HG03571 (cell line): ENCODE results near the gene SSBP1.
"Not testable (repeated sequence)": the region's sequence is repeated elsewhere in the genome, so short reads cannot be mapped to it uniquely, and the experiment has no call there.

Source experiments
- ATAC-seq: cut with Tn5 transposase; IDR thresholded peaks from one replicate; pipeline ENCODE4 v1.9.1; 2021; ENCODE audit not compliant: unreplicated experiment

SSBP1 gene

DNA sequence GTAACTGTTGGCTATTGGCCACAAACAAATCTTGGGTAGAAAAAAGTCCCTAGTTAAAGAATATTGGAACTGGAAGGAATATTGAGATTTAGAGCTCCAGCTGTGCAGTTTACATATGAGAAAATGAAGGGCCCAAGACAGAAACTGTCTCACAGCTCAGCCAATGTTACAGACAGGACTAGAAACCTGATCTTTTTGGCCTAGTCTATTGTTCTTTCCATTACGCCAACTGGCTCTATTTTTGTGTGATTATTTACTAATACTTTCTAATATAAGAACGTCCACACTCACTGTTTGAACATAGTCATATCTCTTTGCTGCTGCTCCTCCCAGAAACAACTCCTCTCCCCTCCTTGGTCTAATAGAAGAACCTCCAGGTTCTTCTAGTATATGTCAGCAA, 28.8 kb upstream of the SSBP1 start:
- no peak for ATAC-seq

GRCh38 chr7:141709749-141710148, 28.4 kb upstream of the SSBP1 start:
- ATAC-seq, result no peak

GRCh38 chr7:141710301-141710700, 27.9 kb upstream of the SSBP1 start:
- ATAC-seq, result no peak

- no peak for ATAC-seq
Observed at GRCh38 chr7:141712603-141713255, 25.4 kb upstream of the SSBP1 start.

DNA sequence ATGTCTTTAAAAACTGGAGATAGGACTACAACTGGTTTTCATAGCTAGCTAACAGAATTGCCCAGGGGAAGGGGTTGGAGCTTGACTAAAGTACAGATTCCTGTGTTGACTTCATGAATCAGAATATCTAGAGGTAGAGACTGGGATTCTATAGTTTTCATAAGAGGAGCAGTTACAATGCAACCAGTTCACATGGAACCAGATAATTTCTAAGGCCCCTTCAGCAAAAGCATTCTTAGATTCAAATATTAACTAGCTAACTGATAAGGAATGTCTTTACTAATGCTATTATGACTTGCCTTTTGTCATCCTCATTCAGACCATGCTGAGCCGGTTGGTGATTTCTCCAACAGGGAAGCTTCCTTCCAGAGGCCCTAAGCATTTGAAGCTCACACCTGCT, 24.3 kb upstream of the SSBP1 start:
- ATAC-seq, result no peak

GRCh38 chr7:141714571-141714970, 23.6 kb upstream of the SSBP1 start:
- ATAC-seq, result no peak

GRCh38 chr7:141715018-141715417, 23.1 kb upstream of the SSBP1 start:
- no peak for ATAC-seq

DNA sequence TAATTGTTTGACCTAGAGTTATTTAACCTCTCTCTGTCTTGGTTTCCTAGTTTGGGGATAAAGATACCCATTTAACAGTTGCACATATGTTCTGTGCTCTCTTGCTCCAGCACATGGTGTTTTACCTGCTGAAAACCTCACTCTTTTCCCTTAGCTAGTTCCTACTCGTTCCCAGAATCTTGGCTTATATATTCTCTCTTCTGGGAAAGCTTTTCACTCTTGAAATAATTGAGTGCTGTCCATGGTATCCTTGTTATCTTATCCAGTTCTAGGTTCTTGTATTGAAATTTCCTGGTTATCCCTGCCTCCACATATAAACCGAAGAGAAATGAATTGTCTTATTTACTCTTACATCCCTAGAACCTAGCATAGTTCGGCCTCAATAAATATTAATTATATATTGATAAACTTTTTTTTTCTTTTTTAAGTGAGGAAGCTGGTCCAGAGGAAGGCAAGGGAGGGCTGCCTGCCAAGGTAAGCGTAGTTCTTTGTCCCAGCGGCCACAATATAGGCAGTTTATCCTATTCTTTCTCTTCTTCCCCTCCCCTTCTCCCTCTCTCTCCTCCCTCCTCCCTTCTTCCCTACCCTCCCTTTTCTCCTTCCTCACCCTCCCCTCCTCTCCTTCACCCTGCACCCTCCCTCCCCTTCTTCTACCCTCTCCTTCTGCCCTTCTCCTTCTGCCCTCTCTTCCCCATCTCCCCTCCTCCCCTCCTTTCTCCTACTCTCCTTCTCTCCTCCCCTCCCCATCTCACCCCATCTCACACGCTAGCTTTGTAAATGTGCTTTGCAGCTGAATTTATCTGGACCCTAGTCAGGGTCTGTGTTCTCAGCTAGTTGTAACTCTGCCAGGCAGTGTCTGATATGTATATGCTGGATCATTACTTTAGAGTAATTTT, 22.1 kb upstream of the SSBP1 start:
- no peak for ATAC-seq

GRCh38 chr7:141717450-141717849, 20.7 kb upstream of the SSBP1 start:
- ATAC-seq, result no peak

GRCh38 chr7:141722529-141722928, 15.6 kb upstream of the SSBP1 start:
- ATAC-seq, result peak; percentile 84

- no peak for ATAC-seq
Observed at GRCh38 chr7:141729020-141729419, 9.1 kb upstream of the SSBP1 start.

DNA sequence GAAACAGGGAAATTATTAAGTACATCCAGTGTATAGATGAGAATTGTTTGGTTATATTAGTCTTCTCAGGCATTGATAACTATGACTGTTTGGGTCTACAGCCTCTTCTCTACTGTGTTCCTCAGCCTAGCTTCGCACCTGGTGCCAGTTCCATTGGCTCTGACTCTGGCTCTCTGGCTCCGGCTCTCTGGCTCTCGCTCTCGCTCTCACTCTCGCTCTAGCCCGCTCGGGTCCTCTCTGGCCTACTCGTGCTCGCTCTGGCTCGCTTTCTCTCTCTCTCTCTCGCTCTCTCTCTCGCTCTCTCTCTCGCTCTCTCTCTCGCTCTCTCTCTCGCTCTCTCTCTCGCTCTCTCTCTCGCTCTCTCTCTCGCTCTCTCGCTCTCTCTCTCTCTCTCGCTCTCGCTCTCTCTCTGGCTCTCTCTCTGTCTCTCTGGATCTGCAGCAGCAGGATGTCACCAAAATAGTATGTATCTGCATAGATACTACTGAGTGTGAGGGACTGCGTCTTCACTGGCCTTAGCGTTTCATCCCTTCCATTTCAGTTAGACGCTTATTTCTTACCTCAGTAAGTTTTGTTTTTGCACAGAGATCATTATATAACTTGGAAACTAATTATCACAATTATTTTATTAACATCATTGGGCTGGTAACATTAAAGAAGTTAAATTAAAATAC, 6.5 kb upstream of the SSBP1 start:
- no peak for ATAC-seq

- ATAC-seq, result no peak
Observed at GRCh38 chr7:141737118-141737835, 881 bp upstream of the SSBP1 start.

DNA sequence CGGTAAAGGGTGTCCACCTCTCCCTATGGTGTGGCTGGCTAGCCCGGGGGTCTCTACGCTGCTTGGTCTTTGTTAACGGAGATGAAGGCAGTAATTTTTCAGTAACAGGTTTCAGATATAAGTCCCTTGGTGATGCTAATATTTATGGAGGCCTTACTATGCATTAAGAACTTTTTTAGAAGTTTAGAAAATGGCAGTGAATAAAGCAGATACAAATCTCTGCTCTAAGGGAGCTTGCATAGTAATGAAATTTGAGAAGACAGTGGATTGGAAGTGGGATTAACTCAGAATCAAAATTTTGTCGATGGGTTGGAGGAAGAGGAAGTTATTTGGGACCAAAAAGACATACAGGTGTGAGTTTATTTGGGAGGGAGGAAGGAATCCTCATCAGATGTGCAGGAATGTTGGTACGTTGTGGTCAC, 445 bp downstream of the SSBP1 start:
- ATAC-seq, result no peak

DNA sequence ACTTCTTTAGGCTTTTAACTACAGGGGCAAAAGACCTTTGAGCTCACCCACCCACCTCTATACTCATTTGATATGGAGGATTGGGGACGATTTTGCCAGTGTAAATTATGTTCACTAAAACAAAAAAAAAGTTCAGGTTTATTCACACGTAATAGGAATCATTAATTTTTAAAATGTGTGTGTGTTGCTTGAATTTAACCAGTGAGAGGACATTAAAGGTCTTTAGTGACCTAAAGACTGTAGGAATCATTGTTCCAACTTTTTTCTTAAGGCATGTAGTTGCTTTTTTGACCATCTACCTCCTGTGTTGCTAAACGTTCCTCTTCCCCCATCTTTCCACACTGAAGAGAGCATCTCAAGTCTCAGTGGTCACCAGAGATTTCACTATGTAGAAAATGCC, 1.1 kb downstream of the SSBP1 start:
- no peak for ATAC-seq

GRCh38 chr7:141742229-141742628, 4.1 kb downstream of the SSBP1 start:
- ATAC-seq, result no peak

DNA sequence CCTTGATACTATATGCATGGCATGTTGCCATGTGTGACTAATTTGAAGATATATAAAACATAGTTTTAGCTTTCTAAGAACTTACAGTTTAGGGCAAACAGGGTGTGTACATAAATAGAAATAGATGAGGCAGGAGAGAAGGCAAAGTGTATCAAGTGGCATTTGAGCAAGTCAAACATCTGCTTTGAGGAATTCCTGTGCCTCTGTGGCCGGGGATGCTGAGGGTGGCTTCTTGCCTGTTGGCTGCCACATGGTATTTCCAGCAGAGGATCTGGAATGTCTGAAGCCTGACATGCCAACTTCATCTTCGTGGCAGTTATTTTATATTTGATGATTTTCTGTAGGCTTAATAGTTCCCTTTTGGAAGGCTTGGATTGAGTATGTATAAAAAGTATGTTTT, 6.0 kb downstream of the SSBP1 start:
- no peak for ATAC-seq

DNA sequence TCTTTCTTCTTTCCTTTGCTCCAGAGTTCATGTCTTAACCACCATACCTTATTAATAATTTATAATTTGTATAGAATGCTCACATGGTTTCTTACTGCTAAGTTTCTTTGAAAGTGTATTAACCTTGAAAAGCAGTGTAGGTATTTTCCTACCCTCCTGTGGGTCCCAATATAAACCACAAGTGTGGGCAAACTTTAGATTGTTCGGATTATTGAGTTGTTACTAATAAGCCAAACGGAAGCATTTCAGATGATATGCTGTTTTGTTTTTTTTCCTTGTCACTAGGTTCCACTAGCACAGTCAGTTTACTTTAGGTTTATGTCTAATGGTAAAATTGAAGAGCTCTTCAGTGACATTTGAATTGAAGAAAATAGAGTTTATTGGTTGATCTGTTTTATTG, 10.2 kb downstream of the SSBP1 start:
- ATAC-seq, result no peak

DNA sequence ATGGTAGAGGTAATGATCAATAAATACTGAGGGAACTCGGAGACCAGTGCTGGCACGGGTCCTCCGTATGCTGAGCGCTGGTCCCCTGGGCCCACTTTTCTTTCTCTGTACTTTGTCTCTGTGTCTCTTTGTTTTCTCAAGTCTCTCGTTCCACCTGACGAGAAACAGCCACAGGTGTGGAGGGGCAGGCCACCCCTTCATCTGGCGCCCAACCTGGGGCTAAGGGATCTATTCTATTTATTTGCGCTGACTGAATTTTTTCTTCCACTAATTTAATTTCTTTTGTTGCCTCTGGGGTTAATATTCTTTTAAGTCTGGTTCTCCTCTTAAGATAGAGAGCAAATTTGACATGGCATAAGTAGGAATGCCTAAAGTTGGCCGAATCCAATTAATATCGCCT, 13.7 kb downstream of the SSBP1 start:
- not testable (repeated sequence) for ATAC-seq

- no peak for ATAC-seq
Observed at GRCh38 chr7:141752634-141753033, 14.5 kb downstream of the SSBP1 start.

DNA sequence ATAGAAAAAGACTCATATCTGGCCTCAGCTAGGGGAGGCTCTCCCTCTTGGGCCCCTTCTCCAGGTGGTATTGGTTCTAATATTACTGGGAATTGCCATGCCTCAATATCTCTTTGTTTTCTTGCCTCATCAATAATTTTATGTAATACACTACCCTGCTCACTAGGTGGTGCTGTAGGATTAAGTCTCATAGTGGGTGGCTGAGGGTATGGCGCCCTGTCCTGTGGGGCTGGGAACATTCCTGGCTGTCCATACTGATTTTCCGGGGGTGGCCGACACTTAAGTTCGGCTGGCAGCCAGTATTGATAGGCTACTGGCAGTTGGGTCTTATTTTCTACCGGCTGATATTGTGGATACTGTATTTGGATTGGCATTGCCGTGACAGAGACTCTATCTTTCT, 16.8 kb downstream of the SSBP1 start:
- ATAC-seq, result no peak
